Keratinocyte (primary cell): ENCODE data around the gene IFI16. TPM values are rescaled to one million over a fixed set of nuclear protein-coding genes. Genes with fewer than 3 reads are reported as not detected.
A peak's percentile ranks its signal among the peaks of the same experiment; 100 is the strongest.

Experiments
- DNase-seq: peaks from one replicate; pipeline ENCODE4 v3.0.0-alpha.2; 2011; ENCODE audit warnings: low read depth, missing footprints, low spot score
- FAIRE-seq: peaks from 2 replicates; lab custom pipeline; 2011; peaks lifted over from hg19 to GRCh38; lab: Jason Lieb, UNC
- H2AFZ ChIP-seq: 2 replicates; pipeline ENCODE4 v1.6.0; 2012; ENCODE audit warnings: low read length, control low read depth, inconsistent platforms; ENCODE audit not compliant: control insufficient read depth
- H3K27ac ChIP-seq: 2 replicates; pipeline ENCODE4 v1.5.1; 2011; ENCODE audit warnings: low read length; ENCODE audit not compliant: control insufficient read depth, insufficient read depth
- H3K27me3 ChIP-seq: 3 replicates; pipeline ENCODE4 v1.6.0; 2011; ENCODE audit warnings: low read length; ENCODE audit not compliant: control insufficient read depth, insufficient read depth; ENCODE audit errors: extremely low read depth
- H3K36me3 ChIP-seq, 2 experiments: 2 replicates in 1 of 2; 3 replicates in 1 of 2; pipeline ENCODE4 v1.5.1; 2011; ENCODE audit warnings: low read length in 2 of 2, mild to moderate bottlenecking in 1 of 2; ENCODE audit not compliant: control insufficient read depth in 2 of 2, insufficient read depth in 2 of 2; ENCODE audit errors: extremely low read depth in 1 of 2
- H3K4me1 ChIP-seq: 3 replicates; pipeline ENCODE4 v1.5.1; 2011; ENCODE audit warnings: low read length; ENCODE audit not compliant: control insufficient read depth, insufficient read depth; ENCODE audit errors: extremely low read depth
- H3K4me2 ChIP-seq: 3 replicates; pipeline ENCODE4 v1.6.0; 2011; ENCODE audit warnings: low read depth, low read length; ENCODE audit not compliant: control insufficient read depth, insufficient read depth; ENCODE audit errors: extremely low read depth
- H3K4me3 ChIP-seq, 3 experiments: fragments of 200-600 bp in 1 of 3; sonication (generic) in 1 of 3; 2 replicates in 2 of 3; 3 replicates in 1 of 3; pipeline ENCODE4 v1.5.1; 2011 to 2016; ENCODE audit warnings: low read length in 3 of 3, mild to moderate bottlenecking in 3 of 3, control low read depth in 2 of 3, inconsistent platforms in 1 of 3, low read depth in 1 of 3, mixed read lengths in 1 of 3, mixed run types in 1 of 3, moderate library complexity in 1 of 3; ENCODE audit not compliant: control insufficient read depth in 2 of 3, insufficient read depth in 2 of 3; ENCODE audit errors: extremely low read depth in 1 of 3
- H3K79me2 ChIP-seq: 2 replicates; pipeline ENCODE4 v1.6.0; 2012; ENCODE audit warnings: low read length; ENCODE audit not compliant: control insufficient read depth, insufficient read depth
- H3K9ac ChIP-seq: 3 replicates; pipeline ENCODE4 v1.6.0; 2011; ENCODE audit warnings: low read length; ENCODE audit not compliant: control insufficient read depth, insufficient read depth; ENCODE audit errors: extremely low read depth
- H3K9me1 ChIP-seq: 3 replicates; pipeline ENCODE4 v1.6.0; 2011; ENCODE audit warnings: low read length; ENCODE audit not compliant: control insufficient read depth, insufficient read depth; ENCODE audit errors: extremely low read depth
- H3K9me3 ChIP-seq: 2 replicates; pipeline ENCODE4 v1.5.1; 2012; ENCODE audit warnings: low read depth, low read length; ENCODE audit not compliant: control insufficient read depth
- H4K20me1 ChIP-seq: 3 replicates; pipeline ENCODE4 v1.6.0; 2011; ENCODE audit warnings: low read length; ENCODE audit not compliant: control insufficient read depth, insufficient read depth; ENCODE audit errors: extremely low read depth
- CTCF ChIP-seq, 3 experiments: IDR thresholded peaks in 1 of 3; conservative IDR thresholded peaks in 1 of 3; optimal IDR thresholded peaks in 1 of 3; 2 replicates in 2 of 3; 3 replicates in 1 of 3; pipeline versions ENCODE3 to v1.5.1; 2011; ENCODE audit warnings: low read length in 3 of 3, mild to moderate bottlenecking in 3 of 3, moderate library complexity in 2 of 3, control low read depth in 1 of 3, inconsistent platforms in 1 of 3; ENCODE audit not compliant: insufficient read depth in 2 of 3; ENCODE audit errors: extremely low read depth in 1 of 3
- EZH2 ChIP-seq: IDR thresholded peaks from one replicate; pipeline ENCODE4 v1.6.1; 2012; ENCODE audit warnings: inconsistent platforms, mild to moderate bottlenecking, low read length, moderate library complexity
- dilution Hi-C: fragments of 300-500 bp; cut with MboI; formaldehyde crosslinking; loops from one replicate; pipeline ENCODE4 v1.7.0; 2020; ENCODE audit warnings: low sequenced_read_pairs; ENCODE audit not compliant: extremely low pct_ligation_motif_present
- polyA plus RNA-seq, 5 experiments: library from polyadenylated mRNA; depleted of rRNA in 3 of 5; stranded (reverse) in 3 of 5; stranded (forward) in 1 of 5; unstranded in 1 of 5; fragments of >200 nt; gene quantifications; 1 replicate in 1 of 5; 2 replicates in 3 of 5; 3 replicates in 1 of 5; pipeline versions ENCODE4 v1.2.1 to v1.2.3, GENCODE V29; 2011 to 2012; ENCODE audit warnings: missing spikeins in 2 of 5, low read depth in 1 of 5, low replicate concordance in 1 of 5

IFI16 gene
- polyA plus RNA-seq, 1 donor (not counting 4 experiments of a cell fraction or from before 2014, with no cell fraction given) = 193 TPM

DNA sequence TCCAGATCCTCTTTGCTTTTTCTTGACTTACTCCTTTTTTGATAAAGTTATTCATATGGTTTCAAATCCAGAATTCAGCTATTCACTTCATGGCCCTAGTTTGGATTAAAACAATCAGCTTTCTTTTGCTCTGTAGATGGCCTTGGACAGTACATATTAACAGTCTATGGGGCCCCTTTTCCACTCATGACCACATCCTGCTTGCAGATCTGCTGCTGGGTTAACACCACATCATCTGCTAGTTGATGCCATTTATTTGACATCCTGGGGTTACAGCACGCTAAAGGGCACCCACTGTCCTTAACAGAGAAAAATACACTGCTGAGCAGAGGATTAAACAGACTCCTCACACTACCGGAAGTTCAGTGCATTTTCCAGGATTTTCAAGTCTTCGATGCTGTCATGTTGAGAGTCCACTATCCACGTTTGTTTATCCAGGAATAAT lies 941 bp upstream of the IFI16 start:
- Histone ChIP-seq H3K4me3 (no peak overlapping the region), H2AFZ (peak overlapping the region; percentile 38), H3K9me1 (no peaks in the 10 kb centered on the region), H3K79me2 (peaks cover 38% of the 10 kb centered on the region), H3K9me3 (no peaks in the 10 kb centered on the region), H3K36me3 (no peaks in the 10 kb centered on the region), H3K9ac (no peak overlapping the region), H4K20me1 (no peaks in the 10 kb centered on the region), H3K4me2 (peak overlapping the region; percentile 74), H3K27ac (peak overlapping the region; percentile 96), H3K27me3 (no peaks in the 10 kb centered on the region), H3K4me1 (peaks cover 23% of the 10 kb centered on the region)
- TF ChIP-seq CTCF (optimal IDR thresholded peaks at IDR 0.05 in 1 of 3, IDR thresholded peaks at IDR 0.05 in 1 of 3, conservative IDR thresholded peaks at IDR 0.05 in 1 of 3; ENCODE audit: extremely low read depth in 1 of 3, insufficient read depth in 2 of 3, low read length in 3 of 3) = no peak
- no peak for TF ChIP-seq EZH2
- dilution Hi-C loops = no loop called here
- FAIRE-seq (peak; percentile 80), DNase-seq (no peak)

DNA sequence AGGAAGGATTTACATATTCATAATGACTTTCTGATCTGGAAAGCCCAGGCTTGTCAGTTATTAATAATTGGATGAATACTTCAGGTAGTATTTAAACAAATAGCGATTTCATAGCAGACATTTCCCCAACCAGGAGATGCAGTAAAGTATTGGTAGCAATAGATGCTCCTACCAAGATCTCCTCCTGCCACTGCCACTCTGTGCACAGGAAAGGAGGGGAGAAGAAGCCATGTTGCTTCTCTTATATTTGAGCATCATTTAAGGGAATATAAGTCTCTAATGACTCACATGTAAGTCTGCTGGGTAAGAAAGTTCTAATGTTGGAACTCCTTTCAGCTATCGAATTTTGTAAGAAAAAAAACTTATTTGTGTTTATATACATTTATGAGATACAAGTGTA lies 420 bp upstream of the IFI16 start:
- dilution Hi-C loops = no loop called here
- Histone ChIP-seq H3K36me3 (peaks cover 0 to 5% of the 10 kb centered on the region in 2 experiments), H3K9ac (peak overlapping the region; percentile 93), H3K9me1 (no peaks in the 10 kb centered on the region), H3K27me3 (no peaks in the 10 kb centered on the region), H2AFZ (peak overlapping the region; percentile 38), H3K4me2 (peak overlapping the region; percentile 74), H3K79me2 (peaks cover 43% of the 10 kb centered on the region), H3K9me3 (no peaks in the 10 kb centered on the region), H3K4me1 (peaks cover 27% of the 10 kb centered on the region), H4K20me1 (no peaks in the 10 kb centered on the region), H3K27ac (peak overlapping the region; percentile 96), H3K4me3 (no peak overlapping the region)
- DNase-seq (no peak), FAIRE-seq (no peak)
- no peak for TF ChIP-seq EZH2
- no peak for TF ChIP-seq CTCF (optimal IDR thresholded peaks at IDR 0.05 in 1 of 3, IDR thresholded peaks at IDR 0.05 in 1 of 3, conservative IDR thresholded peaks at IDR 0.05 in 1 of 3; ENCODE audit: extremely low read depth in 1 of 3, insufficient read depth in 2 of 3, low read length in 3 of 3)
